ENCODE measurements around the gene CNTNAP2. TPM values are rescaled to one million over a fixed set of nuclear protein-coding genes. Genes with fewer than 3 reads are reported as not detected.

CNTNAP2 gene
- total and polyA plus RNA-seq, 2 of the 4 experiments (the other 2 are of a cell fraction), result not detected

DNA sequence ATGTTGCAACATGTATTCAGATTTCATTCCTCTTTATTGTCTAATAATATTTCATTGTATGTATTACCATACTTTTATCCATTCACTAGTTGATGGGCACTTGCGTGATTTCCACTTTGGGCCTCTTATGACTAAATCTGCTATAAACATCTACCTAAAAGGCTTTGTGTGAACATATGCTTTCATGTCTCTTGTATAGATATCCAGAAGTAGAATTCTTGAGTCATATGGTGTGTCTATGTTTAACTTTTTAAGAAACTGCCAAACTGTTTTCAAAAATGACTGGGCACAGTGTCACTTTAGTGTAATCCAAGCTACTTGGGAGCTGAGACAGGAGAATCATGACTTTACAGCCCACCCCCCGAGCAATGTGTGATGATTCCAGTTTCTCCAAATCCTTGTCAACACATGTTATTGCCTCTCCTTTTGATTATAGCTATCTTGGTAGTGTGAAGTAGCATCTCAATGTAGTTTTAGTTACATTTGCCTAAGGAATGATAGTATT is 1855.1 kb downstream of the CNTNAP2 start:
- no peak overlapping the region for H3K4ac ChIP-seq (ENCODE audit: low read depth, low read length)
- no peaks in the 10 kb centered on the region for H4K20me1 ChIP-seq (ENCODE audit: insufficient read depth, low read length)
- no peak overlapping the region for H4K91ac ChIP-seq (ENCODE audit: insufficient read depth, low read depth, low read length)
- no peak overlapping the region for H2AK5ac ChIP-seq (ENCODE audit: low read depth, low read length)
- no peak overlapping the region for H3K4me3 ChIP-seq (ENCODE audit: insufficient read depth, low read depth, low read length)
- H3K14ac ChIP-seq (replicated peaks; ENCODE audit: low read depth, low read length), result no peak overlapping the region
- no peaks in the 10 kb centered on the region for H3K9me1 ChIP-seq (ENCODE audit: insufficient read depth, low read length)
- in situ Hi-C loops (cut with MboI; ENCODE audit: low sequenced_read_pairs), result no loop called here
- H2BK20ac ChIP-seq (ENCODE audit: low read depth, low read length), result no peak overlapping the region
- no peak overlapping the region for H2BK120ac ChIP-seq (ENCODE audit: low read depth, low read length)
- H3K18ac ChIP-seq (ENCODE audit: low read depth, low read length), result no peak overlapping the region
- no peak overlapping the region for H3K27ac ChIP-seq (ENCODE audit: insufficient read depth, low read length)
- H2BK15ac ChIP-seq (ENCODE audit: low read depth, low read length), result no peak overlapping the region
- ATAC-seq (ENCODE audit: low read depth) (no peak), DNase-seq (no peak)
- BruUV-seq (replicated peaks), result no TSS peak
- peaks cover 5% of the 10 kb centered on the region; the same call in 1 of the 2 replicates for H3K9me3 ChIP-seq (ENCODE audit: control insufficient read depth, insufficient read depth, low read length)
- no peak overlapping the region for H3K4me2 ChIP-seq (ENCODE audit: low read depth, low read length)
- H2AK9ac ChIP-seq (replicated peaks; ENCODE audit: low read depth, low read length, poor library complexity), result no peak overlapping the region
- ChIA-PET CTCF (no interaction called here), POLR2A (ENCODE audit: unreplicated experiment) (no interaction called here)
- H3K9ac ChIP-seq (ENCODE audit: low read depth, low read length), result no peak overlapping the region
- WGBS, 2 experiments (ENCODE audit: extremely low coverage in 2 of 2, insufficient read length in 1 of 2), result no CpG with 5 or more reads among the region's 2 CpGs
- dilution Hi-C loops (cut with HindIII; ENCODE audit: low sequenced_read_pairs, unreplicated experiment), result no loop called here
- no peak overlapping the region for H3K56ac ChIP-seq (ENCODE audit: extremely low read depth, insufficient read depth, low read length)
- no peak overlapping the region for H2AFZ ChIP-seq (replicated peaks; ENCODE audit: low read length, poor library complexity)
- H3K4me1 ChIP-seq (ENCODE audit: control insufficient read depth, insufficient read depth, low read length), result no peaks in the 10 kb centered on the region
- no peaks in the 10 kb centered on the region for H3K27me3 ChIP-seq (ENCODE audit: control insufficient read depth, insufficient read depth, low read length)
- H3K79me1 ChIP-seq (ENCODE audit: low read depth in 1 of 2, low read length in 2 of 2), result no peaks in the 10 kb centered on the region
- no peak overlapping the region for H4K8ac ChIP-seq (ENCODE audit: low read depth in 2 of 2, low read length in 2 of 2)
- H2BK5ac ChIP-seq (ENCODE audit: low read depth, low read length, poor library complexity, severe bottlenecking), result no peak overlapping the region
- H3K23ac ChIP-seq (ENCODE audit: low read depth, low read length), result no peak overlapping the region
- TF ChIP-seq, protein P1, sequence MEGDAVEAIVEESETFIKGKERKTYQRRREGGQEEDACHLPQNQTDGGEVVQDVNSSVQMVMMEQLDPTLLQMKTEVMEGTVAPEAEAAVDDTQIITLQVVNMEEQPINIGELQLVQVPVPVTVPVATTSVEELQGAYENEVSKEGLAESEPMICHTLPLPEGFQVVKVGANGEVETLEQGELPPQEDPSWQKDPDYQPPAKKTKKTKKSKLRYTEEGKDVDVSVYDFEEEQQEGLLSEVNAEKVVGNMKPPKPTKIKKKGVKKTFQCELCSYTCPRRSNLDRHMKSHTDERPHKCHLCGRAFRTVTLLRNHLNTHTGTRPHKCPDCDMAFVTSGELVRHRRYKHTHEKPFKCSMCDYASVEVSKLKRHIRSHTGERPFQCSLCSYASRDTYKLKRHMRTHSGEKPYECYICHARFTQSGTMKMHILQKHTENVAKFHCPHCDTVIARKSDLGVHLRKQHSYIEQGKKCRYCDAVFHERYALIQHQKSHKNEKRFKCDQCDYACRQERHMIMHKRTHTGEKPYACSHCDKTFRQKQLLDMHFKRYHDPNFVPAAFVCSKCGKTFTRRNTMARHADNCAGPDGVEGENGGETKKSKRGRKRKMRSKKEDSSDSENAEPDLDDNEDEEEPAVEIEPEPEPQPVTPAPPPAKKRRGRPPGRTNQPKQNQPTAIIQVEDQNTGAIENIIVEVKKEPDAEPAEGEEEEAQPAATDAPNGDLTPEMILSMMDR (conservative IDR thresholded peaks at IDR 0.05; ENCODE audit: low read depth, low read length), result no peak
- TF ChIP-seq MXI1 (IDR thresholded peaks at IDR 0.05; ENCODE audit: borderline replicate concordance, low read depth, low read length), result no peak
- H3K36me3 ChIP-seq (ENCODE audit: control insufficient read depth, insufficient read depth, low read length), result no peaks in the 10 kb centered on the region
- intact Hi-C loops (cut with micrococcal nuclease), result no loop called here
- H4K5ac ChIP-seq (ENCODE audit: low read depth, low read length), result no peak overlapping the region
